Neural progenitor cell (in vitro differentiated cells): Measurements from ENCODE around the gene FAM13B. TPM values are rescaled to one million over a fixed set of nuclear protein-coding genes. Genes with fewer than 3 reads are reported as not detected.

Source experiments
- DNase-seq: peaks from one replicate; pipeline ENCODE4 v3.0.0-alpha.2; 2016; ENCODE audit warnings: low spot score
- H2AFZ ChIP-seq: fragments of 200-600 bp; sonication (generic); replicated peaks from 2 replicates; pipeline ENCODE4 v1.6.1; 2016; ENCODE audit warnings: antibody characterized with exemption
- H3F3A ChIP-seq: fragments of 200-600 bp; sonication (generic); 2 replicates; pipeline ENCODE4 v1.6.1; 2016; ENCODE audit warnings: antibody characterized with exemption, low read depth
- H3K27ac ChIP-seq: fragments of 200-600 bp; sonication (generic); 2 replicates; pipeline ENCODE4 v1.5.1; 2016; ENCODE audit warnings: mild to moderate bottlenecking
- H3K27me3 ChIP-seq: fragments of 200-600 bp; sonication (generic); 2 replicates; pipeline ENCODE4 v1.6.1; 2016; ENCODE audit warnings: mild to moderate bottlenecking, moderate library complexity
- H3K36me3 ChIP-seq: fragments of 200-600 bp; sonication (generic); 2 replicates; pipeline ENCODE4 v1.5.1; 2016
- H3K4me1 ChIP-seq: fragments of 200-600 bp; sonication (generic); 2 replicates; pipeline ENCODE4 v1.6.1; 2016; ENCODE audit warnings: mixed run types
- H3K4me2 ChIP-seq: fragments of 200-600 bp; sonication (generic); 2 replicates; pipeline ENCODE4 v1.6.1; 2016
- H3K4me3 ChIP-seq: fragments of 200-600 bp; sonication (generic); 2 replicates; pipeline ENCODE4 v1.5.1; 2016
- H3K79me2 ChIP-seq: fragments of 200-600 bp; sonication (generic); 2 replicates; pipeline ENCODE4 v1.6.1; 2016; ENCODE audit warnings: low read depth
- H3K9ac ChIP-seq: fragments of 200-600 bp; sonication (generic); 2 replicates; pipeline ENCODE4 v1.6.1; 2016
- H3K9me3 ChIP-seq: fragments of 200-600 bp; sonication (generic); 2 replicates; pipeline ENCODE4 v1.5.1; 2016; ENCODE audit warnings: low read depth
- H4K20me1 ChIP-seq: fragments of 200-600 bp; sonication (generic); 2 replicates; pipeline ENCODE4 v1.6.1; 2016; ENCODE audit warnings: low read depth
- H3K27ac Mint-ChIP-seq: 3 replicates; pipeline ENCODE4 v1.8.0; 2021; ENCODE audit warnings: mixed read lengths
- H3K27me3 Mint-ChIP-seq: 2 replicates; pipeline ENCODE4 v1.8.0; 2022; ENCODE audit warnings: low read depth, mild to moderate bottlenecking, inconsistent platforms, moderate library complexity, mixed read lengths; ENCODE audit not compliant: insufficient read depth
- H3K36me3 Mint-ChIP-seq: 3 replicates; pipeline ENCODE4 v1.8.0; 2021; ENCODE audit warnings: mixed read lengths
- H3K4me1 Mint-ChIP-seq: 3 replicates; pipeline ENCODE4 v1.8.0; 2021; ENCODE audit warnings: mixed read lengths
- H3K4me3 Mint-ChIP-seq: 3 replicates; pipeline ENCODE4 v1.8.0; 2021; ENCODE audit warnings: mild to moderate bottlenecking, moderate library complexity, mixed read lengths
- H3K9me3 Mint-ChIP-seq: 3 replicates; pipeline ENCODE4 v1.8.0; 2020; ENCODE audit warnings: mixed read lengths
- EZH2 ChIP-seq: fragments of 200-600 bp; sonication (generic); IDR thresholded peaks from 2 replicates; pipeline ENCODE4 v1.6.1; 2017; ENCODE audit warnings: antibody characterized with exemption, mild to moderate bottlenecking, moderate library complexity
- EZH2phosphoT487 ChIP-seq: fragments of 200-600 bp; sonication (generic); IDR thresholded peaks from 2 replicates; pipeline ENCODE4 v1.6.1; 2017; ENCODE audit warnings: antibody characterized with exemption
- total RNA-seq: library from RNA; depleted of rRNA; stranded (reverse); fragments of >200 nt; gene quantifications from 2 replicates; pipeline ENCODE4 v1.2.3, GENCODE V29; 2015; ENCODE audit warnings: low replicate concordance
- TF ChIP-seq, protein P1 (sequence below): fragments of 200-600 bp; sonication (generic); IDR thresholded peaks from 2 replicates; pipeline ENCODE4 v1.5.1; 2017; ENCODE audit warnings: antibody characterized with exemption, mild to moderate bottlenecking

Gene FAM13B
- total RNA-seq, 1 donor from 2014 or later = 41.7 TPM

DNA sequence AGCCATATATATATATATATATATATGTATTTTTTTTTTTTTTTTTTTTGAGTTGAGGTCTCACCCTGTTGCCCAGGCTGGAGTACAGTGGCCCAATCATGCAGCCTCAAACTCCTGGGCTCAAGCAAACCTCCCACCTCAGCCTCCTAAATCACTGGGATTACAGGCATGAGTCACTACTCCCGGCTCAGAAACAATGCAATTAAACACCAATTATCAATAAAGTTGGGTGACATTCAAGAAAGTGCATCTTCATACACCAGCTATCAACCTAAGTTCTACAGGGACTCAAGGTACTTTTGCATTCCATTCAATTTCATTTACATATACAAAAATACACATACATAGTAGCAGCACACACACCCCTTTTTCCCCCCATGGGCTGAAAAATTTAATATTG, 7.6 kb downstream of the FAM13B start:
- no peak for DNase-seq
- TF ChIP-seq EZH2phosphoT487 (no peak), EZH2 (no peak)
- TF ChIP-seq, protein P1, sequence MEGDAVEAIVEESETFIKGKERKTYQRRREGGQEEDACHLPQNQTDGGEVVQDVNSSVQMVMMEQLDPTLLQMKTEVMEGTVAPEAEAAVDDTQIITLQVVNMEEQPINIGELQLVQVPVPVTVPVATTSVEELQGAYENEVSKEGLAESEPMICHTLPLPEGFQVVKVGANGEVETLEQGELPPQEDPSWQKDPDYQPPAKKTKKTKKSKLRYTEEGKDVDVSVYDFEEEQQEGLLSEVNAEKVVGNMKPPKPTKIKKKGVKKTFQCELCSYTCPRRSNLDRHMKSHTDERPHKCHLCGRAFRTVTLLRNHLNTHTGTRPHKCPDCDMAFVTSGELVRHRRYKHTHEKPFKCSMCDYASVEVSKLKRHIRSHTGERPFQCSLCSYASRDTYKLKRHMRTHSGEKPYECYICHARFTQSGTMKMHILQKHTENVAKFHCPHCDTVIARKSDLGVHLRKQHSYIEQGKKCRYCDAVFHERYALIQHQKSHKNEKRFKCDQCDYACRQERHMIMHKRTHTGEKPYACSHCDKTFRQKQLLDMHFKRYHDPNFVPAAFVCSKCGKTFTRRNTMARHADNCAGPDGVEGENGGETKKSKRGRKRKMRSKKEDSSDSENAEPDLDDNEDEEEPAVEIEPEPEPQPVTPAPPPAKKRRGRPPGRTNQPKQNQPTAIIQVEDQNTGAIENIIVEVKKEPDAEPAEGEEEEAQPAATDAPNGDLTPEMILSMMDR = no peak
- Histone ChIP-seq H3K27ac (no peak overlapping the region), H3F3A (no peaks in the 10 kb centered on the region), H3K79me2 (peaks cover 100% of the 10 kb centered on the region), H3K27me3 (no peaks in the 10 kb centered on the region), H3K4me1 (no peaks in the 10 kb centered on the region), H3K36me3 (no peaks in the 10 kb centered on the region), H3K4me3 (no peak overlapping the region), H4K20me1 (peaks cover 88% of the 10 kb centered on the region), H3K9me3 (no peaks in the 10 kb centered on the region), H3K9ac (no peak overlapping the region), H2AFZ (no peak overlapping the region), H3K4me2 (no peak overlapping the region)
- peaks cover 33% of the 10 kb centered on the region for H3K36me3 Mint-ChIP-seq
- H3K9me3 Mint-ChIP-seq = peaks cover 19% of the 10 kb centered on the region
- no peaks in the 10 kb centered on the region for H3K27me3 Mint-ChIP-seq
- H3K4me1 Mint-ChIP-seq = peaks cover 7% of the 10 kb centered on the region
- no peak overlapping the region for H3K4me3 Mint-ChIP-seq
- no peak overlapping the region for H3K27ac Mint-ChIP-seq

DNA sequence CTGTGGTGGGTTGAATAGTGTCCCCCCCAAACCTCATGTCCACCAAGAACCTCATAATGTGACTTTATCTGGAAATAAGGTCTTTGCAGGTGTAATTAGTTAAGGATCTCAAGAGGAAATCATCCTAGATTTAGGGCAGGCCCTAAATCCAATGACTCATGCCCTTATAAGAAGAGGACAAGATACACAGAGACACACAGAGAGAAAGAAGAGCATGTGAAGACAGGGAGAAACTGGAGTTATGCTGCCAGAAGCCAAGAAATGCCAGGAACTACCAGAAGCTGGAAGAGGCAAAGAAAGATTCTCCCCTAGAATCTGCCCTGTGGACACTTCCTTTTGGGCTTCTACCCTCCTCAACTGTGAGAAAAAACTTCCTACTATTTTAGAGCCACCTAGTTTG, 8.8 kb downstream of the FAM13B start:
- Histone ChIP-seq H2AFZ (no peak overlapping the region), H3K27ac (no peak overlapping the region), H3K9ac (no peak overlapping the region), H3K79me2 (peaks cover 94% of the 10 kb centered on the region), H3K36me3 (no peaks in the 10 kb centered on the region), H3K9me3 (no peaks in the 10 kb centered on the region), H3F3A (no peaks in the 10 kb centered on the region), H4K20me1 (peaks cover 76% of the 10 kb centered on the region), H3K27me3 (no peaks in the 10 kb centered on the region), H3K4me1 (no peaks in the 10 kb centered on the region), H3K4me2 (no peak overlapping the region), H3K4me3 (no peak overlapping the region)
- peaks cover 3% of the 10 kb centered on the region for H3K4me1 Mint-ChIP-seq
- H3K27ac Mint-ChIP-seq = no peak overlapping the region
- H3K4me3 Mint-ChIP-seq = no peak overlapping the region
- no peak for DNase-seq
- H3K36me3 Mint-ChIP-seq = peaks cover 33% of the 10 kb centered on the region
- no peaks in the 10 kb centered on the region for H3K27me3 Mint-ChIP-seq
- H3K9me3 Mint-ChIP-seq = peaks cover 19% of the 10 kb centered on the region
- TF ChIP-seq EZH2phosphoT487 (no peak), EZH2 (no peak)
- TF ChIP-seq, protein P1 = no peak

DNA sequence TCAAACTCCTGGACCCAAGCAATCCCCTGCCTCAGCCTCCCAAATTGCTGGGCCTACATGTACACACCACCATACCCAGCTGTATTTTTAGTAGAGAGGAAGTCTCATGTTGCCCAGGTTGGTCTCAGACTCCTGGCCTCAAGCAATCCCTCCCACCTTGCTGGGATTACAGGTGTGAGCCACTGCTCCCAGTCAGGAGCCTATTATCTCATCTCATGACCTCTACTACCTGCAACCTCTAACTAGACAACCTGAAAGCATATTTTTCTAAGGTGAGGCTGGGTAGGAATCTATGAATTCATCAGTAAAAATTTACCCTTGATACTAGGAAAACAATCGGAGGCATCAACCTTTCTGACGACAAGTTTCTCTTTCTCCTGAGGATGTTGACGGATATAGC, 10.0 kb downstream of the FAM13B start:
- Histone ChIP-seq H3K27me3 (no peaks in the 10 kb centered on the region), H3F3A (no peaks in the 10 kb centered on the region), H3K4me3 (no peak overlapping the region), H4K20me1 (peaks cover 64% of the 10 kb centered on the region), H3K4me2 (no peak overlapping the region), H3K36me3 (no peaks in the 10 kb centered on the region), H3K9me3 (no peaks in the 10 kb centered on the region), H2AFZ (no peak overlapping the region), H3K9ac (no peak overlapping the region), H3K79me2 (peaks cover 93% of the 10 kb centered on the region), H3K4me1 (no peaks in the 10 kb centered on the region), H3K27ac (no peak overlapping the region)
- Mint-ChIP-seq H3K27me3 (no peaks in the 10 kb centered on the region), H3K4me3 (no peak overlapping the region), H3K36me3 (peaks cover 36% of the 10 kb centered on the region), H3K9me3 (peaks cover 19% of the 10 kb centered on the region), H3K27ac (no peak overlapping the region), H3K4me1 (peaks cover 3% of the 10 kb centered on the region)
- DNase-seq = no peak
- TF ChIP-seq EZH2 = no peak
- TF ChIP-seq, protein P1 = no peak
- no peak for TF ChIP-seq EZH2phosphoT487
